H1 (cell line): ENCODE results near the gene SMYD3. TPM values are rescaled to one million over a fixed set of nuclear protein-coding genes. Genes with fewer than 3 reads are reported as not detected.
A peak's percentile ranks its signal among the peaks of the same experiment; 100 is the strongest.

Experiments used
- CTCF ChIA-PET: fragments of 300-600 bp; sonication (Branson Sonifier 250); formaldehyde crosslinking; loops from one replicate; lab custom pipeline; 2021; ENCODE audit not compliant: partially characterized antibody; lab: Charles Lee
- POLR2A ChIA-PET: fragments of 300-600 bp; sonication (Branson Sonifier 250); formaldehyde crosslinking; loops from one replicate; lab custom pipeline; 2021; ENCODE audit warnings: inconsistent platforms; ENCODE audit not compliant: partially characterized antibody; lab: Charles Lee
- DNase-seq, 2 experiments: peaks; one replicate each; pipeline versions ENCODE4 v3.0.0 to v3.0.0-alpha.2; 2010 to 2022; ENCODE audit warnings: low spot score in 2 of 2, low read depth in 1 of 2, mixed read lengths in 1 of 2
- FAIRE-seq: peaks from 2 replicates; lab custom pipeline; 2011; peaks lifted over from hg19 to GRCh38; lab: Jason Lieb, UNC
- H2AFZ ChIP-seq: 2 replicates; pipeline ENCODE4 v1.8.1; 2012; ENCODE audit warnings: low read length, inconsistent platforms
- H2AK5ac ChIP-seq: 2 replicates; pipeline ENCODE4 v1.6.1; 2013; ENCODE audit warnings: low read depth, low read length
- H2BK120ac ChIP-seq: replicated peaks from 2 replicates; pipeline ENCODE3; 2013; ENCODE audit warnings: low read depth, low read length, inconsistent platforms
- H2BK12ac ChIP-seq: 2 replicates; pipeline ENCODE4 v1.6.1; 2013; ENCODE audit warnings: low read depth, low read length
- H2BK15ac ChIP-seq: 2 replicates; pipeline ENCODE4 v1.6.1; 2013; ENCODE audit warnings: low read length
- H2BK20ac ChIP-seq: 2 replicates; pipeline ENCODE4 v1.6.1; 2013; ENCODE audit warnings: low read length
- H2BK5ac ChIP-seq: 2 replicates; pipeline ENCODE4 v1.6.1; 2013; ENCODE audit warnings: low read depth, low read length
- H3K14ac ChIP-seq: 2 replicates; pipeline ENCODE4 v1.6.1; 2013; ENCODE audit warnings: inconsistent platforms; ENCODE audit not compliant: insufficient read length
- H3K18ac ChIP-seq: 2 replicates; pipeline ENCODE4 v1.6.1; 2013; ENCODE audit warnings: low read length; ENCODE audit errors: extremely low read depth
- H3K23ac ChIP-seq: 2 replicates; pipeline ENCODE4 v1.6.1; 2013; ENCODE audit warnings: inconsistent platforms; ENCODE audit not compliant: insufficient read length
- H3K23me2 ChIP-seq: 2 replicates; pipeline ENCODE4 v1.6.1; 2013; ENCODE audit warnings: low read depth, low read length
- H3K27ac ChIP-seq: 2 replicates; pipeline ENCODE4 v1.6.1; 2011; ENCODE audit warnings: low read depth, low read length, inconsistent platforms
- H3K27me3 ChIP-seq, 4 experiments: replicated peaks in 1 of 4; 1 replicate in 1 of 4; 2 replicates in 3 of 4; pipeline versions ENCODE4 v1.6.1 to v1.8.1; 2011 to 2013; ENCODE audit warnings: low read length in 3 of 4, mild to moderate bottlenecking in 3 of 4, inconsistent platforms in 2 of 4, mixed read lengths in 2 of 4, moderate library complexity in 1 of 4; ENCODE audit not compliant: control insufficient read depth in 3 of 4, insufficient read depth in 3 of 4; ENCODE audit errors: extremely low read depth in 1 of 4
- H3K36me3 ChIP-seq, 4 experiments: 2 replicates each; pipeline versions ENCODE4 v1.6.1 to v1.8.1; 2011 to 2013; ENCODE audit warnings: mild to moderate bottlenecking in 4 of 4, low read length in 3 of 4, moderate library complexity in 2 of 4, control low read depth in 1 of 4, inconsistent platforms in 1 of 4; ENCODE audit not compliant: insufficient read depth in 4 of 4, control insufficient read depth in 2 of 4
- H3K4ac ChIP-seq: replicated peaks from 2 replicates; pipeline ENCODE3; 2013; ENCODE audit warnings: low read length, low read depth, mixed read lengths, inconsistent platforms; ENCODE audit not compliant: insufficient read length
- H3K4me1 ChIP-seq, 4 experiments: replicated peaks in 1 of 4; 1 replicate in 1 of 4; 2 replicates in 3 of 4; pipeline versions ENCODE4 v1.6.1 to v1.8.1; 2011 to 2013; ENCODE audit warnings: low read length in 3 of 4, inconsistent platforms in 2 of 4, mixed read lengths in 1 of 4; ENCODE audit not compliant: insufficient read depth in 4 of 4, control insufficient read depth in 3 of 4
- H3K4me2 ChIP-seq, 2 experiments: 2 replicates each; pipeline versions ENCODE4 v1.6.1 to v1.8.1; 2011 to 2013; ENCODE audit warnings: low read depth in 2 of 2, low read length in 2 of 2, control low read depth in 1 of 2, inconsistent platforms in 1 of 2, mild to moderate bottlenecking in 1 of 2; ENCODE audit not compliant: insufficient read depth in 1 of 2
- H3K4me3 ChIP-seq, 4 experiments: fragments of 200-600, 300-600 bp in 1 of 4; sonication (generic), shearing (Covaris generic), sonication (Bioruptor Twin) in 1 of 4; 2 replicates each; pipeline versions ENCODE4 v1.5.1 to v1.8.1; 2011 to 2016; ENCODE audit warnings: low read length in 4 of 4, low read depth in 3 of 4, control low read depth in 2 of 4, inconsistent platforms in 2 of 4, mild to moderate bottlenecking in 2 of 4, mixed read lengths in 1 of 4, moderate library complexity in 1 of 4; ENCODE audit not compliant: insufficient read depth in 2 of 4; ENCODE audit errors: extremely low read depth in 1 of 4
- H3K56ac ChIP-seq: replicated peaks from 2 replicates; pipeline ENCODE3; 2013; ENCODE audit warnings: low read depth, mild to moderate bottlenecking, mixed read lengths, low read length, inconsistent platforms; ENCODE audit not compliant: insufficient read length
- H3K79me1 ChIP-seq: 2 replicates; pipeline ENCODE4 v1.6.1; 2013; ENCODE audit warnings: low read depth, low read length, control low read depth
- H3K79me2 ChIP-seq, 2 experiments: 2 replicates each; pipeline versions ENCODE4 v1.6.1 to v1.8.1; 2012 to 2013; ENCODE audit warnings: low read length in 2 of 2, mild to moderate bottlenecking in 2 of 2, inconsistent platforms in 1 of 2; ENCODE audit not compliant: insufficient read depth in 2 of 2, control insufficient read depth in 1 of 2
- H3K9ac ChIP-seq, 4 experiments: replicated peaks in 1 of 4; 1 replicate in 1 of 4; 2 replicates in 3 of 4; pipeline versions ENCODE4 v1.6.1 to v1.8.1; 2011 to 2013; ENCODE audit warnings: low read depth in 3 of 4, low read length in 3 of 4, control low read depth in 2 of 4, mild to moderate bottlenecking in 2 of 4, moderate library complexity in 2 of 4, inconsistent platforms in 1 of 4; ENCODE audit errors: extremely low read depth in 1 of 4
- H3K9me3 ChIP-seq, 2 experiments: 2 replicates each; pipeline versions ENCODE4 v1.6.1 to v1.8.1; 2012 to 2013; ENCODE audit warnings: mild to moderate bottlenecking in 2 of 2, moderate library complexity in 2 of 2, control low read depth in 1 of 2, inconsistent platforms in 1 of 2, low read depth in 1 of 2, low read length in 1 of 2, mixed read lengths in 1 of 2; ENCODE audit not compliant: insufficient read depth in 2 of 2
- H4K20me1 ChIP-seq, 2 experiments: replicated peaks in 1 of 2; 2 replicates each; pipeline versions ENCODE3 to v1.8.1; 2011 to 2013; ENCODE audit warnings: inconsistent platforms in 2 of 2, low read length in 2 of 2, mild to moderate bottlenecking in 1 of 2; ENCODE audit not compliant: insufficient read depth in 2 of 2, control insufficient read depth in 1 of 2
- H4K5ac ChIP-seq: 2 replicates; pipeline ENCODE4 v1.6.1; 2013; ENCODE audit warnings: low read length, low read depth, mixed read lengths, inconsistent platforms; ENCODE audit not compliant: insufficient read length
- H4K8ac ChIP-seq: 2 replicates; pipeline ENCODE4 v1.8.0; 2013; ENCODE audit warnings: mild to moderate bottlenecking, moderate library complexity, low read length, inconsistent platforms; ENCODE audit not compliant: insufficient read depth; ENCODE audit errors: extremely low read depth
- H4K91ac ChIP-seq: replicated peaks from 2 replicates; pipeline ENCODE3; 2013; ENCODE audit warnings: low read length, mixed read lengths, inconsistent platforms; ENCODE audit not compliant: insufficient read length
- CTCF ChIP-seq, 3 experiments: IDR thresholded peaks; 1 replicate in 2 of 3; 2 replicates in 1 of 3; pipeline versions ENCODE4 v1.5.1 to v1.6.1; 2011; ENCODE audit warnings: low read length in 3 of 3, mild to moderate bottlenecking in 3 of 3, inconsistent platforms in 2 of 3, low read depth in 1 of 3, moderate library complexity in 1 of 3; ENCODE audit not compliant: insufficient read depth in 1 of 3; ENCODE audit errors: control extremely low read depth in 1 of 3
- E2F6 ChIP-seq: IDR thresholded peaks from 2 replicates; pipeline ENCODE4 v1.6.1; 2012; ENCODE audit warnings: inconsistent platforms
- NANOG ChIP-seq: IDR thresholded peaks from 2 replicates; pipeline ENCODE4 v1.6.1; 2011; ENCODE audit warnings: low read length, low read depth, mild to moderate bottlenecking, inconsistent platforms; ENCODE audit not compliant: insufficient read depth, poor library complexity, severe bottlenecking
- NRF1 ChIP-seq: IDR thresholded peaks from 2 replicates; pipeline ENCODE4 v1.6.1; 2011; ENCODE audit warnings: mild to moderate bottlenecking, low read depth, low read length, improper control_type of control experiment
- POLR2A ChIP-seq, 2 experiments: IDR thresholded peaks; 1 replicate in 1 of 2; 2 replicates in 1 of 2; pipeline ENCODE4 v1.6.1; 2011; ENCODE audit warnings: low read depth in 2 of 2, low read length in 2 of 2, mild to moderate bottlenecking in 2 of 2; ENCODE audit errors: control extremely low read depth in 1 of 2
- TEAD4 ChIP-seq: IDR thresholded peaks from 2 replicates; pipeline ENCODE4 v1.6.1; 2012; ENCODE audit warnings: low read depth, low read length, inconsistent platforms, mixed read lengths
- WGBS, 2 experiments: shearing (Covaris generic) in 1 of 2; methylation state at CpG; one replicate each; pipeline versions ENCODE4 v1.1.6 to v1.1.7; 2013 to 2015; ENCODE audit warnings: low lambda C conversion rate in 2 of 2, mixed read lengths in 2 of 2, inconsistent platforms in 1 of 2, low coverage in 1 of 2, missing lambda C conversion rate in 1 of 2; ENCODE audit not compliant: insufficient replicate concordance in 2 of 2, insufficient coverage in 1 of 2, insufficient read length in 1 of 2; ENCODE audit errors: extremely low coverage in 1 of 2, missing lambda C conversion rate in 1 of 2; 5-methylcytosine and 5-hydroxymethylcytosine counted together
- polyA plus RNA-seq, 7 experiments: library from polyadenylated mRNA; depleted of rRNA in 3 of 7; stranded (reverse) in 5 of 7; unstranded in 2 of 7; fragments of >200 nt in 5 of 7; fragments of 200-250 nt in 2 of 7; gene quantifications; 1 replicate in 5 of 7; 2 replicates in 1 of 7; 4 replicates in 1 of 7; pipeline versions ENCODE4 v1.2.1 to v1.2.3, GENCODE V29; 2011 to 2013; ENCODE audit warnings: missing spikeins in 2 of 7, mixed read lengths in 2 of 7
- total RNA-seq: library from RNA; stranded (reverse); fragmentation: NEBNext Ultra II Directional; extraction: Animal tissue kit (Norgen Biotek cat#: 25700); gene quantifications from 2 replicates; pipeline ENCODE4 v1.2.1, GENCODE V29; 2021

The SMYD3 gene
- total and polyA plus RNA-seq, 2 of the 8 experiments (the other 6 are each of a cell fraction or from before 2014, with no cell fraction given) = 17.3 to 25.4 TPM

- CTCF ChIA-PET = interaction anchor here (0.6 to 1.7 kb wide), 4 partner anchors 23 to 198 kb away, joined by 3 to 5 read pairs (median 4); no protein-coding TSS in a partner anchor
- no peak overlapping the region for H4K5ac ChIP-seq
- no peaks in the 10 kb centered on the region for H3K23me2 ChIP-seq
- no peak overlapping the region for H2BK15ac ChIP-seq
- no peak overlapping the region for H3K14ac ChIP-seq
- peak overlapping the region; percentile 61; the same call in 1 of the 2 replicates for H2BK20ac ChIP-seq
- H3K23ac ChIP-seq = no peak overlapping the region
- peak overlapping the region in 1 of 2 experiments; percentile 43; a peak in 2 of 4 replicates for H3K4me2 ChIP-seq
- no peak overlapping the region for H2BK120ac ChIP-seq
- H3K27me3 ChIP-seq = no peaks in the 10 kb centered on the region; a peak in 2 of 7 replicates
- H3K9ac ChIP-seq = no peak overlapping the region
- no peak overlapping the region for H3K27ac ChIP-seq
- peak overlapping the region in 1 of 4 experiments; percentile 16; a peak in 3 of 8 replicates for H3K4me3 ChIP-seq
- no peaks in the 10 kb centered on the region for H3K36me3 ChIP-seq
- H3K79me1 ChIP-seq = no peaks in the 10 kb centered on the region; the same call in 1 of the 2 replicates
- no peak overlapping the region for H2AK5ac ChIP-seq
- peak in 1 of 2 experiments; percentile 62 for DNase-seq
- H4K8ac ChIP-seq = peak overlapping the region; percentile 81
- peak overlapping the region; percentile 12 for H4K91ac ChIP-seq
- WGBS, 2 experiments = 68% methylated on average over 26 of the region's 30 CpGs; no CpG with 5 or more reads in 1 of the 2 experiments
- H4K20me1 ChIP-seq = no peaks in the 10 kb centered on the region
- no peak for FAIRE-seq
- no peak overlapping the region for H2BK5ac ChIP-seq
- H3K9me3 ChIP-seq = no peaks in the 10 kb centered on the region
- POLR2A ChIA-PET = no interaction called here
- H3K79me2 ChIP-seq = no peaks in the 10 kb centered on the region
- H3K18ac ChIP-seq = no peak overlapping the region
- H2BK12ac ChIP-seq = 0 out of 2 replicates have a peak overlapping the region, but pooled peaks have one; percentile 1
- H3K4ac ChIP-seq = no peak overlapping the region
- H3K56ac ChIP-seq = no peak overlapping the region
- H3K4me1 ChIP-seq = peaks cover 0 to 4% (median under 1%) of the 10 kb centered on the region in 4 experiments; a peak in 3 of 7 replicates
- H2AFZ ChIP-seq = peak overlapping the region; percentile 88; the same call in 1 of the 2 replicates
- TF ChIP-seq POLR2A (IDR thresholded peaks at IDR 0.05; ENCODE audit: control extremely low read depth in 1 of 2, low read depth in 2 of 2, low read length in 2 of 2) (no peak), E2F6 (peak; percentile 67; the same call in 1 of the 2 replicates), NANOG (no peak), TEAD4 (no peak), CTCF (IDR thresholded peaks at IDR 0.05; ENCODE audit: control extremely low read depth in 1 of 3, insufficient read depth in 1 of 3, low read depth in 1 of 3, low read length in 3 of 3) (peak in 1 of 3 experiments; percentile 3; a peak in 1 of 4 replicates), NRF1 (no peak)
Observed at GRCh38 chr1:245710961-245711903, 795.8 kb downstream of the SMYD3 start.
